Measurements from ENCODE around the gene NPHP4.

NPHP4 gene

DNA sequence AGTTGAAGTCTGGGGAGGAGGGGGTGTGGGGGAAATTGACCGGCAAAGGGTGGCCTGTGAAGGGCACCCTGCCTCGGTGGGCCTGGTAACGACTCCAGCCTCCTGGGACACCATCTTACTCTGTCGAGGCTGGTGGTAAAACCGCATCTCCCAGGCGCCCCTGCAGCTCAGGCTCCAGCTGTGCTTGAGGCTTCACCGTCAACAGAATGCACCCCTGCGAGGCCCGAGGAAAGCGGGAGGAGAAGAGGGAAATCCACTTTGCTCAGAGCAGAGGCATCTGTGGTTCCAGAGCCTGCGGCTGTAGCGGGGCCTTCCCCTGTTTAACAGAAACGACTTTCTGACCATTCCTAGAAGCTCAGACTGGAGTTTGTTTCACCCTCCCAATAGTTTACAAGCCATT is 165.6 kb downstream of the NPHP4 start:
- ChIA-PET POLR2A (no interaction called here), CTCF (no interaction called here)
- no peak for DNase-seq (ENCODE audit: extremely low spot score)
- TF ChIP-seq, protein P1, sequence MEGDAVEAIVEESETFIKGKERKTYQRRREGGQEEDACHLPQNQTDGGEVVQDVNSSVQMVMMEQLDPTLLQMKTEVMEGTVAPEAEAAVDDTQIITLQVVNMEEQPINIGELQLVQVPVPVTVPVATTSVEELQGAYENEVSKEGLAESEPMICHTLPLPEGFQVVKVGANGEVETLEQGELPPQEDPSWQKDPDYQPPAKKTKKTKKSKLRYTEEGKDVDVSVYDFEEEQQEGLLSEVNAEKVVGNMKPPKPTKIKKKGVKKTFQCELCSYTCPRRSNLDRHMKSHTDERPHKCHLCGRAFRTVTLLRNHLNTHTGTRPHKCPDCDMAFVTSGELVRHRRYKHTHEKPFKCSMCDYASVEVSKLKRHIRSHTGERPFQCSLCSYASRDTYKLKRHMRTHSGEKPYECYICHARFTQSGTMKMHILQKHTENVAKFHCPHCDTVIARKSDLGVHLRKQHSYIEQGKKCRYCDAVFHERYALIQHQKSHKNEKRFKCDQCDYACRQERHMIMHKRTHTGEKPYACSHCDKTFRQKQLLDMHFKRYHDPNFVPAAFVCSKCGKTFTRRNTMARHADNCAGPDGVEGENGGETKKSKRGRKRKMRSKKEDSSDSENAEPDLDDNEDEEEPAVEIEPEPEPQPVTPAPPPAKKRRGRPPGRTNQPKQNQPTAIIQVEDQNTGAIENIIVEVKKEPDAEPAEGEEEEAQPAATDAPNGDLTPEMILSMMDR (IDR thresholded peaks at IDR 0.05; ENCODE audit: control extremely low read depth, extremely low read depth, low read depth, missing control alignments): no peak

DNA sequence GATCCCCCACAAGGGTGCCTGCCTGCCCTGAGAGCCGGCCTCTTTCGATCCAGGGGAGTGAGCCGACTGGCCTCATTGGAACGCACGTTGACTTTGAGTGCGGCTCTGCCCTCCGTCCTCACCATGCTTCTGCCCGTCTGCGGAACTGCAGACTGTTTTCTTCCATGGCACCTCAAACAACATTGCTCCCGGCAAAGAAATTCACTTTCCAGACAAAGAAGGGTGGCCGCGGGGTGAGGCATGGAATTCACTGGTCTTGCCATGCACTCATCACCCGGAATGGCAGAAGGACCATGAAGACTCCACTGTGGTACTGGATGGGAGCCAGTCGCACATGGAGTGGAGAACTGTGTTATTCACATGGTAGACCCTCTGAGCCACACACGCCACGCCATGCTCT is 169.5 kb downstream of the NPHP4 start:
- DNase-seq (ENCODE audit: extremely low spot score): no peak
- TF ChIP-seq, protein P1 (IDR thresholded peaks at IDR 0.05; ENCODE audit: control extremely low read depth, extremely low read depth, low read depth, missing control alignments): no peak
- CTCF ChIA-PET: no interaction called here
- POLR2A ChIA-PET: no interaction called here

DNA sequence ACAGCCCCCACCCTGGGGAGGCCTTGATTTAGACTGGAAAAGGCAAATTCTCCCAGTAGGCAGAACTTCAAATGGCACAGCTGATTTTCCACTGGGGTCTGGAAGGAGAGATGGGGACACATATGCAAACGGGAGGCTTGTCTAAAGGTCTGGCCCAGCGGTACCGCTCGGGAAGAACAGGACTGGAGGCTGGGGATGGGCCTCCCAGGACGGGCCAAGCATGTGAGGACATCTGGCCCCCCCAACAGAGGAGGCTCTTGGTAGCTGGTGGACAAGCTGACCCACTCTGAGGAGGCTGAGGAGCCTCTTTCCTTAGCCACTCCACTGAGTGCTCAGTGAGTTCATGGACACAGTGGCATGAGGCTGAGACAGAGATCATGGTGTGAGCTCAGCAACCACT is 170.0 kb downstream of the NPHP4 start:
- POLR2A ChIA-PET: no interaction called here

DNA sequence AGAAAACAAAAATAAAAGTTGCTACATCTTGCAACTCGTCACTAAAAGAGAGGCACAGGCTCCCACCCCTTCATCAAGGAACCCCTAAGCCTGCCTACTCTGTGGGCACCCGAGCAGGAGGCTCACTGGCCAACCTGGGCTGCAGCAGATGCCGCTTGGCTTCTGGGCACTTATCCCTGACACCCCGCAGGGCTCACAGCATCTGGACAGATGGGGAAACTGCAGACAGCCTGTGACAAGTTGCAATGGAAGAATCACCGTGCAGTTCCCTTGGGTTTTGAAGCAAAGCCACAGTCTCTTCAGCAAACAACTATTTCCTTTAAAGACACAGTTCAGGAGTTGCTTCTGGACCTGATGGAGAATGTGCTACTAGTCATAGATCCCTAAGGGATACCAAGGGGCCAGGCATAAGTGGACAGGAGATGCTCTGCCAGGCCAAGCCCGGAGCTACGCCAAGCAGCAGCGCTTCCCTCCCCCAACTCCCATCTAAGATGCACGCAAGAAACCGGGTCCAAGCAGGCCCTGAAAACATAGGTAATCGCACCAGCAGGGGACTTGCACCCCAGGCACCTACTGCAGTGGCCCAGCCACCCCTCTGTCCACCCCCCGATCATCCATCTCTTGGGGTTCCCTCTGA is 170.6 kb downstream of the NPHP4 start:
- no peak for DNase-seq (ENCODE audit: extremely low spot score)
- ChIA-PET CTCF (no interaction called here), POLR2A (no interaction called here)
- TF ChIP-seq, protein P1 (IDR thresholded peaks at IDR 0.05; ENCODE audit: control extremely low read depth, extremely low read depth, low read depth, missing control alignments): no peak

More for the DNA sequence above, 170.0 kb downstream of the NPHP4 start:
- CTCF ChIA-PET: no interaction called here
- TF ChIP-seq, protein P1 (IDR thresholded peaks at IDR 0.05; ENCODE audit: control extremely low read depth, extremely low read depth, low read depth, missing control alignments): no peak
- no peak for DNase-seq (ENCODE audit: extremely low spot score)

DNA sequence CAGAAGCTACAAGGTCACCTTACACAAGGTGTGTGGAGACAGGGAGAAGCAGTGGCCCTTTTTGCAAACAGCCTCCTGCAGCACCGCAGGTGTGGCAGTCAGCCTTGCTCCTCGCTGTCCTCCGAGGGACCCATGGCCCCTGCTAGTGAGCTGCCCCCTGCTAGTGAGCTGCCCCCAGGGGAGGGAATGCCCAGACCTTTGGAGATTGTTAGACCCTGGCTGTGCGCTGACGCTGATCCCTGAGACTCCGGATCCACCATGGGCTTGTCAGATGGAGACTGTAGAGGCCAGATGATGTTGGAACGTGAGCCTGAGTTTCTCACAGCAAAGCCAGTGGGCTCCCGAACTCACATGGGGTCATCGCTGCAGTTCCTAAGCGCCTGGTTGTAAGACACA is 172.2 kb downstream of the NPHP4 start:
- TF ChIP-seq, protein P1 (IDR thresholded peaks at IDR 0.05; ENCODE audit: control extremely low read depth, extremely low read depth, low read depth, missing control alignments): no peak
- no peak for DNase-seq (ENCODE audit: extremely low spot score)
- ChIA-PET CTCF (no interaction called here), POLR2A (no interaction called here)

DNA sequence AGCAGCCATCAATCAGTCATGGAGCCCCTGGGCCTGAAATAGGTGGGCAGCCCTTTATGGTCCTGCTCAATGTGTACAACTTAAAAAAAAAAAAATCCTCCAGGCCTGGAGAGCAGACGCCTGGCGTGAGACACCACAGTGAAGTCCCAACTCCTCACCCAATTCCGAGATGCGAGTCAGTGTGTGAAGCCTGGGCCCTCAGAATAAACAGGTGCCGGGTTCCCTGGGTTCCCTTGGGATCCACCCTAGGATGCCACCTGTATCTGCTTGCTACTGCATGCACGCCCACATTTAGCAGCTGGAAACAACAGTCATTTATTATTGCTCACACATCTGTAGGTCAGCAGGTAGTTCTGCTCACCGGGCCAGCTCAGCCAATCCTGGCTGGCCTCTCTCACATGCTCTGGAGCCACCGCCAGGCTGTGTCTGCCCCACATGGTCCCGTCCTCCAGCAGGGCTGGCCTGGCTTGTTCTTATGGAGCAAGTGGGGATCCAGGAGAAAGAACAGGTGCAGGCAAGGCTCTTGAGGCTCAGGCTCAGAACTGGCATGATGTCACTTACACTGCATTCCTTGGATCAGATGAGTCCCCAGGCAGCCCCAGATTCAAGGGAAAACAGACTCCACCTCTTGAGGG is 172.7 kb downstream of the NPHP4 start:
- DNase-seq (ENCODE audit: extremely low spot score): no peak
- POLR2A ChIA-PET: no interaction called here
- CTCF ChIA-PET: no interaction called here
- TF ChIP-seq, protein P1 (IDR thresholded peaks at IDR 0.05; ENCODE audit: control extremely low read depth, extremely low read depth, low read depth, missing control alignments): no peak

All from GM10248 (cell line).